ENCODE results near the gene FTHL17. TPM values are rescaled to one million over a fixed set of nuclear protein-coding genes. Genes with fewer than 3 reads are reported as not detected.

FTHL17 gene
- total RNA-seq, 4 donors from 2014 or later: not detected

DNA sequence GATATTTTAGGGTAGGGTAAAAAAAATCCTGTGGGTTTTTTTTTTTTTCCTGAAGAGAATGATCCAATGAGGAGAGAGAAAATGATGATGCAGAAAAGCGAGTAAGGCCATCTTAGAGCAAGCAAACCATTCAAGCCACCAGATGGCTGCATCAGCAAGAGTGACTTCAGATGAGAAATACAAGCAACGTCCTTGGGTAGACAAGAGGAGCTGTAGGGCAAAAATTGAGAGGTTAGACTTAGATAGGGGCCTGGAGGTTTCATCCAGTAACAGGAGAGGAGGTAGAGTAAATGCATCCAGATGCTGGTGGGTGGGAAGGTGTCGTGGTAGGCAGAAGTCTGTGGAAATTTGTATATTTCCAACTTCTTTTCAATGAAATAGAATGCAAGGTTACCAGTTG, 14.6 kb downstream of the FTHL17 start:
- no peak overlapping the region for H3K27ac ChIP-seq
- H3K4me1 ChIP-seq: no peaks in the 10 kb centered on the region
- no peak overlapping the region for H3K4me3 ChIP-seq (replicated peaks in 1 of 3)
- H3K27me3 ChIP-seq: no peaks in the 10 kb centered on the region
- 68 to 81% methylated on average over 3 of the region's 3 CpGs for WGBS, 2 donors
- DNase-seq: no peak
- no peaks in the 10 kb centered on the region for H3K9me3 ChIP-seq
- H3K36me3 ChIP-seq: no peaks in the 10 kb centered on the region
- no peak for TF ChIP-seq POLR2A (IDR thresholded peaks at IDR 0.05)
- TF ChIP-seq, protein P1, sequence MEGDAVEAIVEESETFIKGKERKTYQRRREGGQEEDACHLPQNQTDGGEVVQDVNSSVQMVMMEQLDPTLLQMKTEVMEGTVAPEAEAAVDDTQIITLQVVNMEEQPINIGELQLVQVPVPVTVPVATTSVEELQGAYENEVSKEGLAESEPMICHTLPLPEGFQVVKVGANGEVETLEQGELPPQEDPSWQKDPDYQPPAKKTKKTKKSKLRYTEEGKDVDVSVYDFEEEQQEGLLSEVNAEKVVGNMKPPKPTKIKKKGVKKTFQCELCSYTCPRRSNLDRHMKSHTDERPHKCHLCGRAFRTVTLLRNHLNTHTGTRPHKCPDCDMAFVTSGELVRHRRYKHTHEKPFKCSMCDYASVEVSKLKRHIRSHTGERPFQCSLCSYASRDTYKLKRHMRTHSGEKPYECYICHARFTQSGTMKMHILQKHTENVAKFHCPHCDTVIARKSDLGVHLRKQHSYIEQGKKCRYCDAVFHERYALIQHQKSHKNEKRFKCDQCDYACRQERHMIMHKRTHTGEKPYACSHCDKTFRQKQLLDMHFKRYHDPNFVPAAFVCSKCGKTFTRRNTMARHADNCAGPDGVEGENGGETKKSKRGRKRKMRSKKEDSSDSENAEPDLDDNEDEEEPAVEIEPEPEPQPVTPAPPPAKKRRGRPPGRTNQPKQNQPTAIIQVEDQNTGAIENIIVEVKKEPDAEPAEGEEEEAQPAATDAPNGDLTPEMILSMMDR (IDR thresholded peaks at IDR 0.05): no peak
- intact Hi-C loops (cut with DNase I): no loop called here

DNA sequence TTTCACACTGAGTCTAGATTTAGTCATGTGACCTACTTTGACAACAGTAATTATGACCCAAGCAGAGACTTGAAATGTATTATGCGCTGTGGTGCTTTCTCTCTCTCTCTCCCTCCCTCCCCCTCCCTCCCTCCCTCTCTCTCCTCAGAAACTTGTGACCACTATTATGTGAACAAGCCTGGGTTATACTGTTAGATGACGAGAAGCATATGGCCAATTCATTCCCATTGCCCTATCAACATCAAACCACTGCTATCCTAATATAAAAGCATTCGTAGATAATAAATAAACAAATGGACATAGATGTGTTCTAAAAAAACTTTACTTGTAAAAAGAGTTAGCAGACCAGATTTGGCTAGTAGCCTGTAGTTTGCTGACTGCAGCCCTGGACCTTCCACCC, 18.2 kb downstream of the FTHL17 start:
- intact Hi-C loops (cut with DNase I): no loop called here
- no peak for TF ChIP-seq POLR2A (IDR thresholded peaks at IDR 0.05)
- TF ChIP-seq, protein P1 (IDR thresholded peaks at IDR 0.05): no peak
- WGBS, 2 donors: 79 to 93% methylated on average over 3 of the region's 3 CpGs
- H3K36me3 ChIP-seq: no peaks in the 10 kb centered on the region
- no peak overlapping the region for H3K4me3 ChIP-seq (replicated peaks in 1 of 3)
- H3K27me3 ChIP-seq: no peaks in the 10 kb centered on the region
- H3K4me1 ChIP-seq: no peaks in the 10 kb centered on the region
- DNase-seq: no peak
- H3K27ac ChIP-seq: no peak overlapping the region
- H3K9me3 ChIP-seq: no peaks in the 10 kb centered on the region

DNA sequence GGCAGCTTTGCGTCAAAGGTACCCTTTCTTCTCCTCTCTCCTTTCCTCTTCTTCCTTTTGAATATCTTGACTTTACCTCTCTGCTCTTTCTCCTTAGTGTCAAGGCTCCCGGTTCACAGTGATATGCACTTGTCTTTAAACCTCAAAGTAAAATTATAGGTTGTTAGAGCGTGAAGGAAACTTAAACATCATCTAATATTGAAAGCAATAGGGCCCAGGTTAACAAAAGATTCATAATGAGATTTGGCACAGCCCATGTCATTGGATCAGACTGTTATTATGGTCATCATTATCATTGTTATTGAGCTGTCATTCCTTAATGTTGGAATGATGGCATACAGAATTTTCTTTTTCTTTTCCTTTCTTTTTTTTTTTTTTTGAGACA, 32.5 kb downstream of the FTHL17 start:
- TF ChIP-seq, protein P1 (IDR thresholded peaks at IDR 0.05): no peak
- TF ChIP-seq POLR2A (IDR thresholded peaks at IDR 0.05): no peak
- Histone ChIP-seq H3K27ac (no peak overlapping the region), H3K4me3 (replicated peaks in 1 of 3) (no peak overlapping the region), H3K4me1 (no peaks in the 10 kb centered on the region), H3K9me3 (no peaks in the 10 kb centered on the region), H3K27me3 (no peaks in the 10 kb centered on the region), H3K36me3 (no peaks in the 10 kb centered on the region)
- intact Hi-C loops (cut with DNase I): loop anchor here (10.0 kb wide), 1 partner anchor 615 kb away; no protein-coding TSS in a partner anchor
- no peak for DNase-seq
- WGBS, 2 donors: 88 to 93% methylated on average over 3 of the region's 3 CpGs

DNA sequence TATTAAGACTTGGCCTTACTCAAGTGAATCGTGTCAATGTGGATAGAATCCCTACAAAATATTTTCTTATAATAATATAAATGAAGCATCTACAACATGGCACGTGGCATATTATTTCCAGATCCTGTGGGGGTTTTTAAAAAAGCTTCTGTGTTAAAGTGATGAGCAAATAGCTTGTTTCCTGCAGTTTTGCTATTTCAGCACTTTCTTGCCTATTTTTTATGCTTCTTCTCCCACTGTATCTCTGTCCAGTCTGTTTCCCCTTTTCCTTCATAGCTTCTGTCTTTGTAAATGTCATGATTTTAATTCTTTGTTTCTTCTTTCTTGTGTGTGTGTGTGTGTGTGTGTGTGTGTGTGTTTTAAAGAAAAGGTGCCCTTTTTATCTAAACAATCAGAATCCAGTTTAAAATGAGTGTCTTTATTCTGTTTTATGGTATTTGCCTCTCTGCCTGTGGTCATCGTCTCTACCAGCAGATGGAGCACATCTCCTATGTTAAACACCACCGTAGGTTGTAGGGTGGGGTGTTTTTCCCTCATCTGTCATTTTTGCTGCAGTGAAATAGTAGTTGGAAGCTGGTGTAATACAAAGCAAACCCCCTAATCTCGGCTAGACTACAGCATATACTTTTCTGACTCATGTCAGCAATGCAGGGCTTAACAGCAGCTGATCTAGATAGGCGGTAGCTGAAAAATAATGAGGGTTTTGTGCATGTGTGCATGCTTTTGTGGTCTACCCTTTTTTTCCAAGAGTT, 33.1 kb downstream of the FTHL17 start:
- H3K27me3 ChIP-seq: no peaks in the 10 kb centered on the region
- intact Hi-C loops (cut with DNase I): loop anchor here (10.0 kb wide), 1 partner anchor 616 kb away; no protein-coding TSS in a partner anchor
- DNase-seq: peak; percentile 4 to 10
- WGBS, 2 donors: 35 to 37% methylated on average over 6 of the region's 6 CpGs
- no peak overlapping the region for H3K27ac ChIP-seq
- TF ChIP-seq, protein P1 (IDR thresholded peaks at IDR 0.05): peak in 4 of 6 experiments; percentile 19 to 45 (median 42)
- TF ChIP-seq POLR2A (IDR thresholded peaks at IDR 0.05): no peak
- no peak overlapping the region for H3K4me3 ChIP-seq (replicated peaks in 1 of 3)
- H3K36me3 ChIP-seq: no peaks in the 10 kb centered on the region
- H3K9me3 ChIP-seq: no peaks in the 10 kb centered on the region
- H3K4me1 ChIP-seq: no peaks in the 10 kb centered on the region

DNA sequence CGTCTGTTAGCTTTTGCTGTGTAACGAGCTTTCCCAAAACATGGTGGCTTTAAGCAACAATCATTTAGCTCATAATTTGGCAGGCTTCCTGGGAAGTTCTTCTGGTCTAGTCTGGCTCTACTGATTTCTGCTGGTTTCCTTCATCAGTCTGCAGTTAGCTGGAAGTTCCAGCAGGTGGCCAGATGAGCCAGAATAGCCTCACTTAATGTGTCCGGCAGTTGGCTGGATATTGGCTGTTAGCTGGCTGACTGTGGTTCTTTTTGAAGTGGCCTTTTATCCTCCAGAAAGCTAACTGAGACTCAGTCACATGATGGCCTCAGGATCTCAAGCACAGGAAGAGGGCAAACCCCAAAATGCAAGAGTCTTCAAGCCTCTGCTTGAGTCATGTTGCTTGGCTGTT, 34.9 kb downstream of the FTHL17 start:
- DNase-seq: peak; percentile 48 to 53
- WGBS, 2 donors: 41 to 46% methylated on average over 2 to 3 of the region's 3 CpGs
- Histone ChIP-seq H3K4me3 (replicated peaks in 1 of 3) (no peak overlapping the region), H3K27ac (no peak overlapping the region), H3K9me3 (no peaks in the 10 kb centered on the region), H3K4me1 (no peaks in the 10 kb centered on the region), H3K27me3 (no peaks in the 10 kb centered on the region), H3K36me3 (no peaks in the 10 kb centered on the region)
- TF ChIP-seq, protein P1 (IDR thresholded peaks at IDR 0.05): peak in 5 of 6 experiments; percentile 28 to 57 (median 50)
- TF ChIP-seq POLR2A (IDR thresholded peaks at IDR 0.05): no peak
- intact Hi-C loops (cut with DNase I): loop anchor here (10.0 kb wide), 1 partner anchor 618 kb away; no protein-coding TSS in a partner anchor
